ENCODE results near the gene MKNK2.

The MKNK2 gene

DNA sequence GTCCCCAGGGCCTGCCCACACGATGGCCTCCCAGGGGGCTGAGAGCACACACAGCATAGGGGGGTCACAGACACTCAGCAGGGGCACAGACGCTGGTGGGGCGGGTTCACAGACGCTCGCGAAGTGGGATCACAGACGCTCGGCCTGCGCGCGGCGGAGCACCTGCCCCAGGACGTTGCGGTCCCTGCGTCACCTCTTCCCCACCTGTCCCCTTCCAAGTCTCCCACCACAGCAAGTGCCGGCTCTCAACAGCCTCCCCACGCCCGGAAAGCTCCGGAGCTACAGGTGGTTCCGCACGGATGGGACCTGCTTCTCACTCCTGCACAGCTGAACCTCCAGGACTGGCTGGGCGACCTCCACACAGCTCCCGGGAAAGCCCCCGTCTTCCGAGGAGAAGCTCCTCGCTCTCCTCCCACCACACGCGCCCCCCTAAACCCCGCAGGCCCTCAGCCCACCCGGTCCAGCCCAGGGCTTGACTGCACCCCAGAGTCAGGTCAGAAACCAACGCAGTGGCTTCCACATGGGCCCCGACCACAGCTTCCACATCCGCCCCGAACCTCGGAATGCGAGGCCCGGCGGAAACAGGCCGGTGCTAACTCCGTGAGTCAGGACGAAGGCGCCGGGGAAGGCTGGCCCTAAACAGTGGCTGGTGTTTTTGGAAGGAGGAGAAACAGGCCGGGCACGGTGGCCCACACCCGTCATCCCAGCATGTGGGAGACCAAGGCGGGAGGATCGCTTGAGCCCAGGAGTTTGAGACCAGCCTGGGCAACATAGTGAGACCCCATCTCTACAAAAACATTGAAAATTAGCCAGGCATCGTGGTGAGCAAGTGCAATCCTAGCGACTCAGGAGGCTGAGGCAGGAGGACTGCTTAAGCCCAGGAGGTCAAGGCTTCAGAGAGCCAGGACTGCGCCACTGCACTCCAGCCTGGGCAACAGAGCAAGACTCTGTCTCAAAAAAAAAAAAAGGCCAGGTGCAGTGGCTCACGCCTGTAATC lies 52.0 kb downstream of the MKNK2 start:
- TF ChIP-seq, protein P1, sequence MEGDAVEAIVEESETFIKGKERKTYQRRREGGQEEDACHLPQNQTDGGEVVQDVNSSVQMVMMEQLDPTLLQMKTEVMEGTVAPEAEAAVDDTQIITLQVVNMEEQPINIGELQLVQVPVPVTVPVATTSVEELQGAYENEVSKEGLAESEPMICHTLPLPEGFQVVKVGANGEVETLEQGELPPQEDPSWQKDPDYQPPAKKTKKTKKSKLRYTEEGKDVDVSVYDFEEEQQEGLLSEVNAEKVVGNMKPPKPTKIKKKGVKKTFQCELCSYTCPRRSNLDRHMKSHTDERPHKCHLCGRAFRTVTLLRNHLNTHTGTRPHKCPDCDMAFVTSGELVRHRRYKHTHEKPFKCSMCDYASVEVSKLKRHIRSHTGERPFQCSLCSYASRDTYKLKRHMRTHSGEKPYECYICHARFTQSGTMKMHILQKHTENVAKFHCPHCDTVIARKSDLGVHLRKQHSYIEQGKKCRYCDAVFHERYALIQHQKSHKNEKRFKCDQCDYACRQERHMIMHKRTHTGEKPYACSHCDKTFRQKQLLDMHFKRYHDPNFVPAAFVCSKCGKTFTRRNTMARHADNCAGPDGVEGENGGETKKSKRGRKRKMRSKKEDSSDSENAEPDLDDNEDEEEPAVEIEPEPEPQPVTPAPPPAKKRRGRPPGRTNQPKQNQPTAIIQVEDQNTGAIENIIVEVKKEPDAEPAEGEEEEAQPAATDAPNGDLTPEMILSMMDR (conservative IDR thresholded peaks at IDR 0.05; ENCODE audit: low read depth, low read length): no peak
- no peaks in the 10 kb centered on the region for H4K20me1 ChIP-seq (ENCODE audit: insufficient read depth)
- no peaks in the 10 kb centered on the region for H3K4me1 ChIP-seq (ENCODE audit: low read depth, poor library complexity, severe bottlenecking)

DNA sequence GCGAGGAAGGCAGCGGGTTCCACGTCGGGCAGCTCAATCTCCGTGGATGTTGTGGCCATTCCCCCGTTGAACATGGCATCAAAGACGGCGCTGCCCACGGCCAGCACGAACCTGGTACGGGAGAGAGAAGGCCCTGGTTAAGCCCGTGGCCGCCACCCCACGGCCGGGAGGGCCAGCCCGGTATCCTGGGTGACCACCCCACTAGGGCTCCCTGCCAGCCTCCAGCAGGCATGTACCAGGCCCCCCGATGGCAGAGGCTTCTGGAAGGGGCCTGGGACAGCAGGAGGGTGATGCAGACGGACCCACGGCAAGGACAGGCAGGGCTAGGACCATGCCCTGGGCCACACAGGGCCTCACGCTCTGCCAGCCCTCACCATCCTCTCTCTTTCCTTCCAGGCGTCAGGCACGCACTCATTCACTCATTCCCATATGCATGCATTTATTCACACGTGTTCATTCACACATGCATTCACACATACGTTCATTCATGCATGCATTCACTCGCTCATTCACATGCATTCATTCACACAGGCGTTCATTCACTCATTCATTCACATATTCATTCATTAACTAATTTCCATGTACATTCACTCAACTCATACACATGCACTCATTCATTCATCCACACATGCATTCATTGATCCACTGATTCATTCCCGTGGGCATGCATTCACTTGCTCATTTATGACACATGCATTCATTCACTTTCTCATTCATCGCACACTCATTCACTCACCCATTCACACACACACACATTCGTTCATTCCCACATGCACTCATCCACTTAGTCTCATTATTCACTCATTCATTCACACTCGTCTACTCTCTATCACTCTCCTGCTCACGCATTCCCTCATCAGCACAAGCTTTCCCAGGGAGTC lies 53.5 kb downstream of the MKNK2 start:
- Histone ChIP-seq H2AFZ (ENCODE audit: low read depth) (no peak overlapping the region), H3K4me1 (ENCODE audit: low read depth, poor library complexity, severe bottlenecking) (no peaks in the 10 kb centered on the region), H3K27me3 (ENCODE audit: insufficient read depth, low read depth) (no peaks in the 10 kb centered on the region), H3K36me3 (ENCODE audit: insufficient read depth) (no peaks in the 10 kb centered on the region), H3K4me3 (IDR thresholded peaks at IDR 0.05; ENCODE audit: insufficient read depth, low read depth, low read length) (no peak overlapping the region), H3K79me2 (ENCODE audit: insufficient read depth, low read depth) (no peaks in the 10 kb centered on the region), H3K4me2 (no peak overlapping the region), H4K20me1 (ENCODE audit: insufficient read depth) (no peaks in the 10 kb centered on the region), H3K9ac (no peak overlapping the region), H3K27ac (no peak overlapping the region)
- TF ChIP-seq, protein P1 (conservative IDR thresholded peaks at IDR 0.05; ENCODE audit: low read depth, low read length): no peak

More for the DNA sequence above, 52.0 kb downstream of the MKNK2 start:
- Histone ChIP-seq H3K79me2 (ENCODE audit: insufficient read depth, low read depth) (no peaks in the 10 kb centered on the region), H3K36me3 (ENCODE audit: insufficient read depth) (no peaks in the 10 kb centered on the region), H2AFZ (ENCODE audit: low read depth) (no peak overlapping the region), H3K9ac (no peak overlapping the region), H3K27ac (no peak overlapping the region), H3K27me3 (ENCODE audit: insufficient read depth, low read depth) (no peaks in the 10 kb centered on the region), H3K4me3 (IDR thresholded peaks at IDR 0.05; ENCODE audit: insufficient read depth, low read depth, low read length) (no peak overlapping the region), H3K4me2 (no peak overlapping the region)

DNA sequence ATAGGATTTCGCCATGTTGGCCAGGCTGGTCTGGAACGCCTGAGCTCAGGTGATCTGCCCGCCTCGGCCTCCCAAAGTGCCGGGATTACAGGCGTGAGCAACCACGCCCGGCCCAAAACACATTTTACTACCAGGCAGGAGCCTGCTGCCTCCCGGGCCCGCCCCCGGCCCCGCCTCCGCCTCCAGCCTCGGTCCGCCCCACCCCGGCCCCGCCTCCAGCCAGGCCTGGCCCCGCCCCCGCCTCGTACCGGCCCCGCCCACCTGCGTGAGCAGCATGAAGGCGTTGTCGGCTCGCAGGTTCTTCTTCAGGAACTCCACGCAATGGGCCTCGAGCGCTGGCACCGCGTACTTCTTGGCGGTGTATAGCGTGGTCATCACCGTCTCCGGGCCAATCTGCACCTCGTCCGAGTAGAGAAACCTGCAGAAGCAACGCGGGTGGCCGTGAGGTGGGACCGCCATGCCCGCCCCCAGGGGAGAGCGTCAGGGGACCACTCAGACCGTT lies 58.2 kb downstream of the MKNK2 start:
- Histone ChIP-seq H3K4me1 (ENCODE audit: low read depth, poor library complexity, severe bottlenecking) (no peaks in the 10 kb centered on the region), H3K4me3 (IDR thresholded peaks at IDR 0.05; ENCODE audit: insufficient read depth, low read depth, low read length) (no peak overlapping the region), H2AFZ (ENCODE audit: low read depth) (no peak overlapping the region), H3K9ac (no peak overlapping the region), H3K36me3 (ENCODE audit: insufficient read depth) (no peaks in the 10 kb centered on the region; the same call in 1 of the 2 replicates), H3K27me3 (ENCODE audit: insufficient read depth, low read depth) (no peaks in the 10 kb centered on the region), H3K27ac (no peak overlapping the region), H4K20me1 (ENCODE audit: insufficient read depth) (no peaks in the 10 kb centered on the region), H3K79me2 (ENCODE audit: insufficient read depth, low read depth) (no peaks in the 10 kb centered on the region), H3K4me2 (no peak overlapping the region)
- TF ChIP-seq, protein P1 (conservative IDR thresholded peaks at IDR 0.05; ENCODE audit: low read depth, low read length): no peak

All from KMS-11 (cell line).